GM12801 (cell line): Measurements from ENCODE around the gene KNDC1.

Source experiments
- TF ChIP-seq, protein P1 (sequence below): IDR thresholded peaks from one replicate; pipeline ENCODE4 v1.5.1; 2011; ENCODE audit warnings: control low read depth; ENCODE audit not compliant: insufficient read length; ENCODE audit errors: extremely low read depth

Gene KNDC1

GRCh38 chr10:133122171-133122935 lies 37.7 kb upstream of the KNDC1 start:
- TF ChIP-seq, protein P1, sequence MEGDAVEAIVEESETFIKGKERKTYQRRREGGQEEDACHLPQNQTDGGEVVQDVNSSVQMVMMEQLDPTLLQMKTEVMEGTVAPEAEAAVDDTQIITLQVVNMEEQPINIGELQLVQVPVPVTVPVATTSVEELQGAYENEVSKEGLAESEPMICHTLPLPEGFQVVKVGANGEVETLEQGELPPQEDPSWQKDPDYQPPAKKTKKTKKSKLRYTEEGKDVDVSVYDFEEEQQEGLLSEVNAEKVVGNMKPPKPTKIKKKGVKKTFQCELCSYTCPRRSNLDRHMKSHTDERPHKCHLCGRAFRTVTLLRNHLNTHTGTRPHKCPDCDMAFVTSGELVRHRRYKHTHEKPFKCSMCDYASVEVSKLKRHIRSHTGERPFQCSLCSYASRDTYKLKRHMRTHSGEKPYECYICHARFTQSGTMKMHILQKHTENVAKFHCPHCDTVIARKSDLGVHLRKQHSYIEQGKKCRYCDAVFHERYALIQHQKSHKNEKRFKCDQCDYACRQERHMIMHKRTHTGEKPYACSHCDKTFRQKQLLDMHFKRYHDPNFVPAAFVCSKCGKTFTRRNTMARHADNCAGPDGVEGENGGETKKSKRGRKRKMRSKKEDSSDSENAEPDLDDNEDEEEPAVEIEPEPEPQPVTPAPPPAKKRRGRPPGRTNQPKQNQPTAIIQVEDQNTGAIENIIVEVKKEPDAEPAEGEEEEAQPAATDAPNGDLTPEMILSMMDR = no peak

- TF ChIP-seq, protein P1 = no peak
Observed at GRCh38 chr10:133123050-133123745, 36.8 kb upstream of the KNDC1 start.

- TF ChIP-seq, protein P1 = no peak
Observed at GRCh38 chr10:133123746-133124356, 36.2 kb upstream of the KNDC1 start.

- TF ChIP-seq, protein P1 = no peak
Observed at GRCh38 chr10:133124357-133125211, 35.4 kb upstream of the KNDC1 start.

DNA sequence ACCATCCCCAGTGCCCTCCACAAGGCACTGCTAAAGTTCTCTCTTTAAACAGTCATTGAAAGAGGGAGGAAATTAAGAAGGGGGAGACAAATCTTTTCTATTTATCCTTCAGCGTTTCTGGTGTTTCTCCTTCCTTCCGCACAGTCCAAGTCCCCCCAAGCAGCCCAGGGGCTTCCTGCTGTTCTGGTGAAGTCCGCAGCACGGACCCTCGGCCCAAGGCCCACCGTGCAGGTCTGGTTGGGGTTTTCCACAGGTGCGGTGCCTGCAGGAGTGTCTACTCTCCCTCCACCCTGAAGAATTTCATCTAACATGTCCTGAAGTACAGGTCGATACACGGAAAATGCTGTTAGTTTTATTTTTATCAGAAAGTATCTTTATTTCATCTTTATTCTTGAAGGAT lies 34.1 kb upstream of the KNDC1 start:
- TF ChIP-seq, protein P1 = no peak

DNA sequence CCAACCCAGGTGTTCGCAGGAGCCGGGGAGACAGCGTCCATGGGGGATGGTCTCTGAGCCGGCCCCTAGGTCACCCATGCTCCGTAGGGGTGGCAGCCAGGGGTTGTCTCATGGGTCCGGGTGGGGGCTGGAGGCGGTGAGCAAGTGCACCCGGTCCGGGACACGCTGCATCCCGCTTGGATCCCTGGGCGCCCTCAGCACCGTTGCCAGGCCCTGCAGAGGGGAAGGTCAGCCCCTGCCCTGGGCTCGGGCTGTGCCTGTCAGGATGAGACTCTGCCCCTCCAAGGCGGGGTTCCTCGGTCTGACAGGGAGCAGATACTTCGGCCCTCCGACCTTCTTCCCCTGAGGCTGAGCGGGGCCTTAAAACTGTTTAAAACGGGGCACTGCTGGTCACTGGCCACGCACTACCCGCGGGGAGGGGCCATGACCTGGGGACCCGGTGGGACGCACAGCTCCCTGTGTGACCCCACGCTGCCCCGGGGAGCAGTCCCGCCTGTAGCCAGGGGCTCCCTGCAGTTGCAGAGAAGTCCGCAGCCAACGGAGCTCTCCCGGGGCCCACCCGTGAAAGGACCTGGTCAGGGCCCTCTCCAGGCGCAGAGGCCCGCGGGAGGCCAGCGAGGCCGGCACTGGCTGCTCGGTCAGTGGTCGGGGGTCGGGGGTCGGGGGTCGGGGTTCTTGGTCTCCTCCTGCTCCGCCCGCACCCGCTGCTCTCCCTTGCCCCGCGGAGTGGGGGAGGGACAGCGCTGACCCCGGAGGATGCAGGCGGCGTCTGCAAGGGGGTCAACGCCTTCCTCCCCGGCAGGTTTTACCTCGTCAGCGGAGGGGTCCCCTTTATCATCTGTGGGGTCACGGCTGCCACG lies 33.4 kb upstream of the KNDC1 start:
- TF ChIP-seq, protein P1 = no peak
